Measurements from ENCODE around the gene LTB.

GRCh38 chr6:31614075-31614619 is 31.9 kb upstream of the LTB start:
- TF ChIP-seq CTCF (conservative IDR thresholded peaks at IDR 0.05; ENCODE audit: low read depth, low read length) (no peak), EZH2 (IDR thresholded peaks at IDR 0.05; ENCODE audit: borderline replicate concordance, low read depth, low read length, poor library complexity, severe bottlenecking) (no peak)

Data from A673 (cell line).